Measurements from ENCODE around the gene SOX21. TPM values are rescaled to one million over a fixed set of nuclear protein-coding genes. Genes with fewer than 3 reads are reported as not detected.

The SOX21 gene
- polyA plus RNA-seq, 3 donors, result 0.15 to 0.28 (median 0.27) TPM

DNA sequence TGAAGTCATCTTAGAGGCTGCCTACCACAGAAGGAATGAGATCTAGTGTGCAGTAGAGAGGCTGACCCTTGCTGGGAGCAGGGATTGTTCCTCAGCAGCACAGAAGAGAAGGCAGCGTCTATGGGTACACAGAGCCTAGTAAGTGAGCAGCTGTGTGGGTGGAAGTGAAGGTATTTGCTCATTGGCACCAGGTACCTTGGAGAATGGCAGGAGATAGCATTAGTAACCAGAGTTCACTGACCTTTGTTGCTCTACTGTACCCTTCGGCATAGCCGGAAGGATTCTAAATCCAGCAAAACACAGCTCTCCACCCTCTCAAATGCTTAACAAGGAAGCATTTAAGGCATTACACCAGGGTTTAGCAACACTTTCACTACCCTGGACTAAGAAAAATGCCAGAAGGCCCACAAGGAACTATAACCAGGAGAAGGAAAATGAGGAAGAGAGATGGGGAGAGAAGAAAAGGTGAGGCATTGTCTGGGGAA is 12.3 kb downstream of the SOX21 start:
- DNase-seq (ENCODE audit: extremely low read depth in 1 of 11, low read depth in 9 of 11, low spot score in 4 of 11), result no peak

DNA sequence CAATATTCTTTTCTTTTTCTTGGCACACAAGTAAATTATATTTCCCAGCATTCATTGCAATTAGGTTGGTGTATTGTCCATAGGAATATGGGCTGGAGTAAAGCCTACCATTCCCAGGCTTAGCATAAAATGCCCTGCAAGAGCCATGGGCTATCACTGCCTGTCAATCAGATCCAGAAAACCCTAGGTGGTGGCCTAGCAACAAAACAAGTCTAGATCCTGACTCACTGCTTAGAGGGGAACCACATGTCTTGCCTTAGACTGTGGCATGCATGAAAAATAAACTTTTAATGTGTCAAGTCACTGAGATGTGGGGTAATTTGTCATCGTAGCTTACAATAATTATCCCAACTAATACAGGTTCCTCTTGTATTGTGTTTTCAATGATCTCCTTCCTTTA is 16.2 kb downstream of the SOX21 start:
- DNase-seq (ENCODE audit: extremely low read depth in 1 of 11, low read depth in 9 of 11, low spot score in 4 of 11), result no peak

DNA sequence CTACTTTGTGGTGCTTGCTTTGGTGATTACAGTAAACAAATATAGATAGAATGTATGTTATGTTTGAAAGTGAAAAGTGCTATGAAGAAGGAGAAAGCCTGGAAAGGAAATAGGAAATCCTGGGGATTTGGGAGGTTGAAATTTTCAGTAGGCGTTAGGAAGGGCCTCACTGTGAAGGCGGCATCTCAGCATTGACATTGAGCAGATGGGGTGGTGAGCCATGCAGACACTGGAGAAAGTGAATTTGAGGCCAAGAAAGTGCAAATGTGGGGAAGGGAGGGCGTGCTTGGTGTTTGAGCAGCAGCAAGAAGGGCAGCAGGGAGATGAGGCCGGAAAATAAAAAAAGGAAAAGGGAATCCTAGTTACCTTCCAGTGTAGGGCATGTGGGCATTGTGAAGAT is 20.3 kb downstream of the SOX21 start:
- no peak for DNase-seq (ENCODE audit: extremely low read depth in 1 of 11, low read depth in 9 of 11, low spot score in 4 of 11)

DNA sequence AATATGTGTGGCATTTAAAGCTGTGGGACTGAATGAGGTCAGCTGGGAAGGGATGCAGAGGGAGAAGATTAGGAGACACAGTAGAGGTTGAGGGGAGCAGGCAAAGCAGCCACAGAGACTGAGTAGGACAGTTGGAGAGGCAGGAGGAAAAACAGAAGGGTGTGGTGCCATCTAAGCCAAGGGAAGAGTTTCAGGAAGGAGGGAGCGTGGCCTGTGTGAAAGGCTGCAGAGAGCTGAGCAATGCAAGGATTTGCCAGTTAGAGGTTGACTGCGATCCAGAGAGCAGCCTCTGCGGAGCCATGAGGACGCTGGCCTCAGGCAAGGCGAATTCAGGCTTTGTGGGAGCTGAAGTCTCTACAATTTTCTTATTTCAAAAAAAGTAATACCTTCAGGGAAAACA is 28.9 kb downstream of the SOX21 start:
- DNase-seq (ENCODE audit: extremely low read depth in 1 of 11, low read depth in 9 of 11, low spot score in 4 of 11), result no peak

DNA sequence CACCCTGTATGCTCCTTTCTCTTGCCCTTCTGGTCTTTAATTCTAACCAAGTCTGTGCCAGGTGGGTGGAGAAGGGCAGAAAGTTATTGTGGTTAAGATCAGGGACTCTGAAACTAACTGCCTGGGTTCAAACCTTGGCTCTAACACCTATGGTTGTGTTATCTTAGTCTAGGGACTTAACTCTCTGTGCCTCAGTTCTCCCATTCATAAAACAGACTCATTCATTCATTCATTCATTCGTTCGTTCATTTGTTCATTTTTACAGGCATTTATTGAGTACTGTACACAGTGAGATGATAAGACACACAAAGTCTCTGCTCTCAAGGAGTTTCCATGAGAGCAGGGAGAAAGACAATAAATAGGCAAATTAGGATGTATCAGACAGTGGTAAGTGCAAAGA is 30.1 kb downstream of the SOX21 start:
- DNase-seq (ENCODE audit: extremely low read depth in 1 of 11, low read depth in 9 of 11, low spot score in 4 of 11), result no peak

DNA sequence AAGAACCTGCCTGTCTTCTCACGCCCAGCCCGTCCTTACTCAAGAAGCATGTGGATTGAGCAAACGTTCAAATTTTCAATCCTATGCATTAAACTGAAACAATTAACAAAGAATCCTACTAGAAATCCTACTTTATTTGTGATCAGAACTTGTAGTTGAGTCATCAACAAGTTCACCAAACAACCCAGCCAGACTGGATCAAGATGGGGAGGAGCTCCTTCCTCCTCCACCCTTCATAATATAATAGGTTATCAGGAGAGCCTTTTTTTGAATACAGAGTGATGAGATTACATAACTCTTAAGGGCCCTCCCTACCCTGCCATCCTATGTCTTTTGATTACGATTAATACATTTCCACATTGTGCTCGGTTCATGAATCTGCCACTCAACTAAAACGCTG is 32.7 kb downstream of the SOX21 start:
- DNase-seq (ENCODE audit: extremely low read depth in 1 of 11, low read depth in 9 of 11, low spot score in 4 of 11), result no peak

DNA sequence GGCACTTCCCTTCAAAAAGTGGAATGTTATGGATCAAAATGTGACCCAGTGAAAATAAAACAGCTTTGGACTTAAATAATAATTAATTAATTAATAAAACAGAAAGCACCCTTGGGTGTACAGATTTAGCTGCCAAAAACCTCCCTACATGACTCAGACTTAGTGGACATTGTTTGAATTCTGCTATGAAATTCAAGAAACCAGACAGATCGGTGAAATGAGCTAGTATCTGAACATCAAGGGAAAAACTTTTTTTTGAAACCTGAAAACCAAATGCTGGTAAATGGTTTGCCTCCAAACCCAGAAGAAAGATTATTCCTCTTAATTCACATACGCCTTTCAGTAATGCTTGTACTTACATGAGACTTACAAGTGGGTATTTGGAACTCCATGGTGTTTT is 33.5 kb downstream of the SOX21 start:
- no peak for DNase-seq (ENCODE audit: extremely low read depth in 1 of 11, low read depth in 9 of 11, low spot score in 4 of 11)

DNA sequence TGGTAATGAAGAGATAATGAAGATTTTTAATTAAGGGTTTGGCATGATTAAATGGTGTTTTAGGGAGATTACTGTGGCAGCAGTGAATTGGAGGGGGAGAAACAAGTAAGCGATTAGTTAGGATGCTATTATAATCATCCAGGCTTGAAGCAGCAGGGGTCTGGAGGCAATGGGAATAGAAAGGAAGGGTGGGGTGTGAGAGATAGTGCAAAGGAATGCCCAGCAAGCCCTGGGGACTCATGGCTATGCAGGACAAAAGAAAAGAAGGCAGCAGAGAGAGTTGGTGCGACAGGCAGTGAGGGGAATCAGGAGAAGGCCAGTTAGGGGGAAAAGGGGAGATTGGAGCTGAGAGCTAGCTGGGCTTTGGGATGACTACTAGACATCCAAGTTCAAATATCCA is 34.5 kb downstream of the SOX21 start:
- no peak for DNase-seq (ENCODE audit: extremely low read depth in 1 of 11, low read depth in 9 of 11, low spot score in 4 of 11)

DNA sequence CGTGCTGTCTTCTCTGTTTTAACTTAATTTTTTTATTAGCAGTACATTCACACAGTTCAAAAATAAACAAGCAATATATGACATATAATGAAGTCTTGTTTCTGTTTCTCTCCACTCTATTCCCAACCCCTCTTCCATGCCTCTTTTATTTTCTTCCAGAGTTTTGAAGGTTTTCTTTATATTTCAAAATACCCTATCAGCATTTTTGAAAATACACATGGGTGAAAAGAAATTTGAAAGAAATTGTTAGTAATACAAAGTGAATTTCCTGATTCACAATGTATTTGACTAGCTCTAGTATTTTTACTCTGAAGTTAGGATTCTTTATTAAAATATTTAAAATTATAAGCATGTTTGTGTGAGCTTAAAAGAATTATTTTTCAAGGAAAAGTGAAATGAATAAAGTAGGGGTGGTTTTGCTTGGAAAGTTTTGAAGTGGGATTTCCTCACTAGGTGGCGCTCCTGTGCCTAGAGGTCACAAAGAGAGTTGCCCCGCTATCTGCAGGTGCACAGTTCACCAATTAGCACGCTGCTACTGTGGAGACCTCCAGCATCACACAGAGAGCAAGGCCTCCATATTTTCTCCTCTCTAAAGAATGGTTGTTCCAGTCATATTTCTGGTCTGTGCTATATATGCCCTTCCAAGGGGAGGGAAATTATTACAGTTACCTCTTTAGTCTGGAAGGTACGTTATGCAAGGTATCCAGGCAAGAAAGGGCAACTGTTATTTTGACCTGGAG is 37.6 kb downstream of the SOX21 start:
- DNase-seq (ENCODE audit: extremely low read depth in 1 of 11, low read depth in 9 of 11, low spot score in 4 of 11), result peak in 6 of 11 donors; percentile 12 to 36 (median 22)

DNA sequence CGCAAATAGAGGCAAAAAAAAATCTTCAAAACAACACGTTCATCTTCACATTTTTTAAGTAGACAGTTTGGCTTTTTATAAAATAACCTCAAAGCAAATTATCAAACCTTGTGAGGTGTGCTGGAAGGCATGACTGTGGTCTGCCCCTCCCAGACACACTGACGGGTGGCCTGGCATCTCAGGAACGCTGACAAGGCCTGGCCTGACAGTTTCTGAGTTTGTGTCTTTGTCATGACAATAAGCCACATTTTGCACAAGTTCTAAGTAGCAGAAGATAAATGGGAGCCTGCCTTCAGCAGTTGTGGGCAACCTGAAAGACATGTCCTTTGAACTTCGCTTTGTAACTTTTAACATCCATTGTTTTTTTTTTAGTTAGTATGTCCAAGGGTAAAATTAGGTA is 38.5 kb downstream of the SOX21 start:
- DNase-seq (ENCODE audit: extremely low read depth in 1 of 11, low read depth in 9 of 11, low spot score in 4 of 11), result no peak

DNA sequence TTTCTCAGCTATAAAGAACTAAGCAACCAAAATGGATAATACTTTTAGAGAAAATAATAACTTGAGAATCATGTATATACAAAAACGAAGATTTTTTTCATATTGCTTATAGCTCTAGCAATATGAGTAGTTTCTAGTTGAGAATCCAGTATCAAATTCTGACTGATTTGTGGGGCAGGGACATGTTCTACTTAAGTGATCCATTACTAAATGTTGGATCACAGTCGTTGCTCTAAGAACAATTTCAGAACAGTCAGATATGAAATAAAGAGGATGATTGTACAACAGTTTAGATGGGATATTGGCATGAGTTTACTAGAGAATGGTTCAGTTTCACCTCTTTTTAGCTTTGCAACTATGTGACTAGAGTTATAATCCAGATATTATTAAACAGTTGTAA is 39.9 kb downstream of the SOX21 start:
- no peak for DNase-seq (ENCODE audit: extremely low read depth in 1 of 11, low read depth in 9 of 11, low spot score in 4 of 11)

DNA sequence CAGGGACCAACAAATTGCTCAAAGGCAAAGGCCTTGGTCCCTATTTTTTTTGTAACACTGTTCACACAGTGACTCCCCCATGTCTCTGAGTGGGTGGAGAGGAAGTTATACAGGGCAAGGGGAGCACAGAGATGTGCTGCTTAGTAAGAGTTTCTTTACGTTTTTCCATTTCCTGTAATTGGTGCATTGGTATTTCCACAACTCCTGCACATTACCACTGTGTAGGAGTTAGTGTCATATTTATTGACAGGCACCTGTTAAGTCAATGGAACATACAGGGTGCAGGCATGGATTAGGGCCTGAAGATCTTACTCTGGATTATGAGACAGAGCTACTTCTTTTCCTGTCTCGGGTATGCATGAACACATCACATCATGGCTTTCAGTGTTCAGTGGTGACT is 45.2 kb downstream of the SOX21 start:
- DNase-seq (ENCODE audit: extremely low read depth in 1 of 11, low read depth in 9 of 11, low spot score in 4 of 11), result no peak

DNA sequence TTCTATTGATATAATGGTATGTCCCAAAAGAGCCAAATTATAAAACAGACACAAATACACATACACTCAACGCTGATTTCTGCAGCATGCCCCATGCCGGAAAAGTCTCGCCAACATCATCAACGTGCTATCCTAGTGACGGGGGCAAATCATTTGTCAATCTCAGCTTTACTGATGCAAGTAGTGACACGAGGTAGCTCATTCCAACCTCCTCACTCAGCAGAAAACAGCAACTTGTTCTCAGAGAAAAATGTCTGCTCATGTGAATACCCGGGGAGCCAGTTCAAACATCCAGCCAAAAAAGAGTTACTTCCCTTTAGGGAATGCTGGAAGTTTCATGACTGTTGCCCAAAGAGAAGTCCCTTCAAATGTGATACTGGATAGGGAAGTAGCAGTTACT is 46.3 kb downstream of the SOX21 start:
- no peak for DNase-seq (ENCODE audit: extremely low read depth in 1 of 11, low read depth in 9 of 11, low spot score in 4 of 11)

DNA sequence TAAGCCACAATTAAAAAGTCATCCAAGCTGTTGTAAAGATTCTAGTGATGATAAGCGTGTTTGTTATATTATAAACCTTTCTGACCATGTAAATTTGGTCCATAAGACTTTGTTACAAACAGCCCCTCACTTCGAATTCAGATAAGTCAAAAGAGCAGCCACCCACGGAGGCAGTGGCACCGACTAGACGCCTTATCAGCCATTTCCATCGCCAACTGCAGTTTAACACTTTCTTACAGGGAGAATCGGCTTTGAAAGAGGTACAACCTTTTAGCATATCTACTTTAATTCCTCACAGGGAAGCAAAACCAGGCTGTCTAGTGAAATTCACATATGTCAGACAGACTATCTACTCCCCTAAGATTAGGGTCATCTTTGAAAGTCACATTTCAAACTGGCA is 47.5 kb downstream of the SOX21 start:
- no peak for DNase-seq (ENCODE audit: extremely low read depth in 1 of 11, low read depth in 9 of 11, low spot score in 4 of 11)

DNA sequence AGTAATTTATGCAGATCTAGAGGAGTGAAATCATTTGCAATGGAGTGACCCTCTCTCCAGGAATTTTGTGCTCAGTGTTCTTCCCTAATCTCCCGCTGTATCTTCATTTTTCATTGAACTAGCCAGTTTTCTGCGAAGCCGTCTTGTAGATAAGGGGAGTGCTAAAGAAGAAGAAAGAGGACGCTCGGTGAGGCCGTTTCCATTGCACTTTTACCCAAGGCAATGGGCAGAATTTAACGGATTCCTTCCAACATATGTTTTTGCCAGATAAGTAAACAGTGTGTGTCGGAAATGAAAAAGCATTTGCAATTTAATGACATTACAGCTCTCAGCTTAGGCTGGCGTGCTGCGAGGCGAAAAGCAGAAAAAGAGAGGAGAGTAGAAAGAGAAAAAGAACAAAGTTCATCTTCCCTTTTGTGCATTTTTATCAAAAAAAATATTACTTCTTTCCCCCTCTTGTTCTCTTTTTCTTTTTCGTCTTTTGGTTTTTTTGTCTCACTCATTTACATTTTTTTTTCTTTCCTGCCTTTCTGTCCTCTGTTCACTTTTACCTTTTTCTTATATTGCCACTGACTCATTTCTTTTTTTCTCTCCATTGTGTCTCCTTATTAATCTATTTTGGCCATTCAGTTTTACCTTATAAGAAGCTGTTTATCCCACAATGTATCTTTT is 49.9 kb downstream of the SOX21 start:
- DNase-seq (ENCODE audit: extremely low read depth in 1 of 11, low read depth in 9 of 11, low spot score in 4 of 11), result no peak

DNA sequence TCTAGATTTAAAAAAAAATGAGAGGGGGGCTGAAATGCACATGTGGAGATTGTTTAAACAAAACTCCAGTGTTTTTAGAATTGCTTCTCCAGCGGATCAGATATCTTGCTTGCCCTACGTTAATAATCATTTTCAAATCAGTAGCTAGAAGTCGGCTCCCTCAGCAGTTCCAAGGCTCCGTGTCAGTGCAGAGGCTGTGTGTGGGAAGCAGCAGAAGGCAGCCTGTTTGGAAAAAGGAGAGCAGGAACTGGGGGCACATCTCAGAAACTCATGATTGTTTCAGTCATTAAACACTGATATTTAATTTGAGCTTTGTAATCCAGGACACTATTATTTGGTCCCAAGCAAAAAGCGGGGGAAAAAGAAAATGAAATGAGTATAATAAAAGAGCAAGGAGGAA is 50.9 kb downstream of the SOX21 start:
- DNase-seq (ENCODE audit: extremely low read depth in 1 of 11, low read depth in 9 of 11, low spot score in 4 of 11), result no peak

DNA sequence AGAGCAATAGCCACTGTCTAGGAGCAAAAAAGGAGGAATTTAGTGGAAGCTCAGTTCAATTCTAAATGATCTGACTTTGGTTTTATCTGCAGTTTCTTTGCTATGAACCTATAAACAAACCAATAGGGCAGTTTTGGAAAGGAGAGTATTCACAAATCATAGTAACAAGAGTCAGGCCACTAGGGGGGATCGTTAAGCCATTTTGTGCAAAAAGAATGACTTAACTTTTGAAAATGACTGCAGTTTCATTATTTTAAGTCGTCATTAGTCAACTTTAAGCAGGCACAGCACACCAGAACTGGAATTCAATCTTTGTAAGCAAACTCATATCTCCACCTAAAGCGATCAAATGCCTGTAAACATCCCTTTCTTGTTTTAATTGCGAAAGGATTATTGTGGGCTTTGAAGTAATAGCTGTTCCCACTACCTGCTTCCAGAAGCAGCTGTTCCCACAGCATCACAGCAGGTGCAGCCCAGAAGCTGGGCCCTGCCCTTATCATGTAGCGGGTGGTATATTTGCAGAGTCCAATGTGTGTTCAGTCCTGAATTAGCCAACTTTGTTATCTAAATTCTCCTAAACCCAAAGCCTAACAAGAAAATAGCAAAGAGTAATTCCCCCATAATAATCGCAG is 51.5 kb downstream of the SOX21 start:
- peak in 1 of 11 donors; percentile 18 for DNase-seq (ENCODE audit: extremely low read depth in 1 of 11, low read depth in 9 of 11, low spot score in 4 of 11)
